ENCODE measurements around the gene LPCAT1.
A peak's percentile ranks its signal among the peaks of the same experiment; 100 is the strongest.
"Not testable (repeated sequence)": the region's sequence is repeated elsewhere in the genome, so short reads cannot be mapped to it uniquely, and the experiment has no call there.

The LPCAT1 gene

DNA sequence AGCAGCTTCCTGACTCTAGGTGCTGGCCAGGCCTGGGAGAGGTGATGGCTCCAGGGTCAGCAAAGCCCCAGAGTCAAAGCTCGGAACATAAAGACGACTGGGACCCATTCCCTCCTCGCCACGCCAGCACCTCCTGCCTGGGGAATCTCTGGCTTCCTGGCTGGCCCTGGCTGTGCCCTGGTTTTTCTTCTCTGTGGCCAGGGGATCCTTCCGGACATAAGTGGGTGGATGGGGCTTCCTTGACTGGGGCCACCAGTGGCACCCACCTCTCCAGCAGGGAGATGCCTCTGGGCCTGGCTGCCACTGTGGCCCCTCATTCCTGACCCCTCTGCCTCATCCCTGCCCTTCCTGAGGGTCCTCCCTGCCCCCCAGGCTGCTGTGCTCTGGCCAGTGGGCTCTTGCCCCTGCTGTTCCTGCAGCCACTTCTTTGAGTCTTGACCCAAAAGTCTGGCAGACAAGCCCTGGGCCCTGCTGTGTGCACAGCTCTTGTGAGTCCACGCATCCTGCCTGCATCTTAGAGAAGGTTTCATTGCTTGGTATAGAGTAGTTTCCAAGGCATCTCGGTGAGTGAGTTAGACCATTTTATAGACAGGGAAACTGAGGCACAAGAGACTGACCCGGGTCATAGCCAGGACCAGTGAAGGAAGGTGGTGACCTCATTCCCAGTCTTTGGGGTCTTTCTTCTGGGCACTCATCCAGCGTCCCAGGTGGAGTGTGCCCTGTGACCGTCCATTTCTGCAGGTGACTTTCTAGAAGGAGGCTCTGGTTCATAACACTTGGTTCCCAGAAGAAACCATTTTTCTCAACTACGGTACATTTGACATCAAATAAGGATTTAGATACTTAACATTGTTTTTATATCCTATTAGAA lies 17.3 kb upstream of the LPCAT1 start:
- DNase-seq (ENCODE audit: low read depth in 2 of 2), result no peak

GRCh38 chr5:1540166-1540565 lies 16.4 kb upstream of the LPCAT1 start:
- DNase-seq (ENCODE audit: low read depth in 2 of 2), result no peak

DNA sequence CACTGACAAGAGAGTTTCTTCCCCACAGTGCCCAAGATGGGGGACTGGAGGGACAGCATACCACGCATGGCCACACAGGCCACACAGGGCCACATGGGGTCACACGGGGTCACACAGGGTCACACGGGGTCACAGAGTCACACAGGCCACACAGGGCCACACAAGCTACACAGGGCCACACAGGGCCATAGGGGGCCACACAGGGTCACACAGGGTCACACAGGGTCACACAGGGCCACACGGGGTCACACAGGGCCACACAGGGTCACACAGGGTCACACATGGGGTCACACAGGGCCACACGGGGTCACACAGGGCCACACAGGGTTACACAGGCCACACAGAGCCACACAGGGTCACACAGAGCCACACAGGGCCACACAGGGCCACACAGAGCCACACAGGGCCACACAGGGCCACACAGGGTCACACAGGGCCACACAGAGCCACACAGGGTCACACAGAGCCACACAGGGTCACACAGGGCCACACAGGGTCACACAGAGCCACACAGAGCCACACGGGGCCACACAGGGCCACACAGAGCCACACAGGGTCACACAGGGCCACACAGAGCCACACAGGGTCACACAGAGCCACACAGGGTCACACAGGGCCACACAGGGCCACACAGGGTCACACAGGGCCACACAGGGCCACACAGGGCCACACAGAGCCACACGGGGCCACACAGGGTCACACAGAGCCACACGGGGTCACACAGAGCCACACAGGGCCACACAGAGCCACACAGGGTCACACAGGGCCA lies 15.8 kb upstream of the LPCAT1 start:
- not testable (repeated sequence) for DNase-seq (ENCODE audit: low read depth in 2 of 2)

GRCh38 chr5:1538741-1539392 lies 15.1 kb upstream of the LPCAT1 start:
- no peak for DNase-seq (ENCODE audit: low read depth in 2 of 2)

- DNase-seq (ENCODE audit: low read depth in 2 of 2), result no peak
Observed at GRCh38 chr5:1538276-1538675, 14.5 kb upstream of the LPCAT1 start.

DNA sequence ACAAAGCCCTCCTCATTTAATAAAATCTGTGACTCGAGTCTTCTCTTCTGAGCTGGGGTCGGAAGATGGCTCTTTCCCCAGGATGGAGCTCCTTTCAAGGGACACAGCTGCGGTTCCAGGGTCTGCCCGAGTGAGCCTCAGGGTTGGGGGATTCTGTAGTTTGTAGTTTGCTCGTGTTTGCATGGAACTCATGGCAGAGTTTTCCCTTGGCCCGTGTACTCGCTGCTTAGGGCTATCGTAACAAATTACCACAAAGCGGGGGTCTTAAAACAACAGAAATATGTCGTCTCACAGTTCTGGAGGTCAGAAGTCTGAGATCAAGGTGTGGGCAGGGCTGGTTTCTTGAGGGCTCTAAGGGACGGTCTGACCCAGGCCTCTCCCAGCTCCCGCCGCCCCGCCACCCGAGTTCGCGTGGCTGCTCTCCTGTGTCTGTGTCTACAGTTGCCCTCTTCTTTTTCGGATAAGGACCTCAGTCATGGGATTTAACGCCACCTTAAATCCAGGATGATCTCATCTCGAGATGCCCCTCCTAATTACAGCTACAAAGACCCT lies 13.9 kb upstream of the LPCAT1 start:
- no peak for DNase-seq (ENCODE audit: low read depth in 2 of 2)

GRCh38 chr5:1536871-1537602 lies 13.3 kb upstream of the LPCAT1 start:
- no peak for DNase-seq (ENCODE audit: low read depth in 2 of 2)

- peak; percentile 48 to 58 for DNase-seq (ENCODE audit: low read depth in 2 of 2)
Observed at GRCh38 chr5:1536322-1536845, 12.6 kb upstream of the LPCAT1 start.

DNA sequence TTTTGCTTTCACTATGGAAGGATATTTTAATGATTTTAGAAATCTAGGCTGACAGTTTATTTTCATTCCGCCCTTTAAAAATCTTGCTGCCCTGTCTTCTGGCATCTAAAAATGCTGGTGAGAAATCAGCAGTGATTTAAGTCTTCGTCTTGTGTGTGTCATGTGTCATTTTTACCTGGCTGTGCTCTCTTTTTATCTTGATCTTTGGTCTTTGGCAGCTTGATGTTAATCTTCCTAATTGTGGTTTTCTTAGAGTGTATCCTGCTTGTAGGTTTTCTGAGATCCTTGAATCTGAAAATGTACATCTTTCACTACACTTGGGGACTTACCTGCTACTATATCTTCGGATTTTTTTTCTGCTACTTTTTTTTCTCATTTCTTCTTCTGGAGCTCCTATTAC lies 11.9 kb upstream of the LPCAT1 start:
- no peak for DNase-seq (ENCODE audit: low read depth in 2 of 2)

DNA sequence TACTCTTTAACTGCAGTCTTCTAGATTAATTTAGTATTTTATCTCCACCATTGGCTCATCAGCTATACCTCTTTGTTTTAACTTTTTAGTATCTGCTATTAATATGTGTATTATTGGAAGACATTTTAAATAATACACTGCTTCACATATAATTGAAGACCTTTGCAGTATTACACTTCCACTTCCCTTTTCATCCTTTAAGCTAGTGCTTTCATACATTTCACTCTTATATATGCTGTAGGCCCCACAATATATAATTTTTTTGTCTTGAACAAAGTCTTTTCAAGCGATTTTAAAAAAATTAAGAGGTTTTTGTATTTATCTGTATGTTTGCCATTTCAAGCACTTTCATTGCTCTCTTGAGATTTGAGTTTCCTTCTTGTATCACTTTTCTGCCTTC lies 8.6 kb upstream of the LPCAT1 start:
- no peak for DNase-seq (ENCODE audit: low read depth in 2 of 2)

- no peak for DNase-seq (ENCODE audit: low read depth in 2 of 2)
Observed at GRCh38 chr5:1529498-1529897, 5.7 kb upstream of the LPCAT1 start.

- DNase-seq (ENCODE audit: low read depth in 2 of 2), result no peak
Observed at GRCh38 chr5:1527533-1528205, 3.9 kb upstream of the LPCAT1 start.

GRCh38 chr5:1526681-1527131 lies 2.9 kb upstream of the LPCAT1 start:
- DNase-seq (ENCODE audit: low read depth in 2 of 2), result no peak

- no peak for DNase-seq (ENCODE audit: low read depth in 2 of 2)
Observed at GRCh38 chr5:1526190-1526631, 2.5 kb upstream of the LPCAT1 start.

GRCh38 chr5:1525624-1526189 lies 1.9 kb upstream of the LPCAT1 start:
- DNase-seq (ENCODE audit: low read depth in 2 of 2), result no peak

GRCh38 chr5:1524799-1525623 lies 1.3 kb upstream of the LPCAT1 start:
- DNase-seq (ENCODE audit: low read depth in 2 of 2), result no peak

DNA sequence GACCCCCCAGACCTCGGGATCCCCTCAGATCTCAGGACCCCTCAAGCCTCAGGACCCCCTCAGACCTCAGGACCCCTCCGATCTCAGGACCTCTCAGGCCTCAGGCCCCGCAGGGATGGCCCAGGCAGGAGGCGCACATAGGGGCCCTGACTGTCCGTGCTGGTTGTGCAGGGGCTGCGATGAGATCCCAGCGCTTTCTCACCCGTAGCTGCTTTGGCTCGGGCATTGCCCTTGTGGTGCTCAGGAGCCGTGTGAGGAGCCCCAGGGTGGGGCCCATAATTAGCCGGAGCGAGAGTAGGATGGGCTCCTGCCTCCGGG lies 680 bp upstream of the LPCAT1 start:
- no peak for DNase-seq (ENCODE audit: low read depth in 2 of 2)

GRCh38 chr5:1523480-1523792 lies 324 bp downstream of the LPCAT1 start:
- no peak for DNase-seq (ENCODE audit: low read depth in 2 of 2)

DNA sequence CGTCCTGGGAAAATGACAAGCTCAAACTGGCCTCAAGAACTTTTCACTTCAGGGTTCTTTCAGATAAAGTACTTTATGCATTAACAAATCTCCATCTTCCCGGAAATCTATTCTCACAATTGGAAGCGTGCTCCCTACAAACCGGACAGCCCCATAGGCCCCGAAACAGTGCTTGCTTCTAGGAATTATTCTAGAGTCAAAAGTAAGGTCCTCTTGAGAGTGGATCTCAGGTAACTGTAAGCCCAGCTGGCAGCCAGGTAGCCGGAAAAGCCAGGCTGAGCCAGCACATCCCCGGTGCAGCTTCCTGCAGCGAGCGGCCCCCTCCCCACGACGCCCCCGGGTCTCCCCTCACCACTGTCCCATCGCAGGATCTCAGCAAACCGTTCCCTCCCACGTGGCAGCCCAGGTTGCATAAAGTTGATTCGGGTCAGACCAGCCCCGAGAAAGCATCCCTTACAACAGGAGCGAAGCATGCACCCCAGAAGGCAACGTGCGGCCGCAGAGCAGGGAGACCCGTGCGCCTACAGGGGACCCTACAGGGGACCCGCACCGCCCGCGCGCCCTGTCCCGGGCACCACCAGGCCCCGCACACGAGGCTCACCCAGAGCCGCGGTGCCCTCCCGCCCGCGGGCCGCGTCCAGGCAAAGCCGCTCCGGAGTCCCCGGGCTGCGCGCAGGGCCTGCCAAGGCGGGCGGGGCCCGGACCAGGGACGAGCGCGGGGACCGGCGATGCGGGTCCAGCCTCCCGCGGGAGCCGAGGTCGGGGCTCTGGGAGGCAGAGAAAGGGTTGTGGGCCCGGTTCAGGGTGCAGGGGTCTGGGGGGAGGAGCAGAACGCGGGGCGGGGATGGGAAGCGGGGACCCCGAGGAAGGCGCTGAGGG lies 920 bp downstream of the LPCAT1 start:
- DNase-seq (ENCODE audit: low read depth in 2 of 2), result no peak

Measured in activated CD4-positive, alpha-beta T cell treated with anti-CD3 and anti-CD28 coated beads for 24 hours (primary cell).